Mucosa of descending colon (tissue), 3 donors: Measurements from ENCODE around the gene GRK5. TPM values are rescaled to one million over a fixed set of nuclear protein-coding genes. Genes with fewer than 3 reads are reported as not detected.

Source experiments
- ATAC-seq: fragments of 200-7000 bp; cut with Tn5 transposase; one replicate; pipeline ENCODE4 v1.9.1; 2020; ENCODE audit warnings: mild to moderate bottlenecking, moderate library complexity
- DNase-seq, 3 donors: peaks; one replicate each; pipeline ENCODE4 v3.0.0-alpha.2; 2020
- H3K36me3 ChIP-seq: fragments of 200-600 bp; one replicate; pipeline ENCODE4 v1.8.0; 2021; ENCODE audit warnings: low read depth, mild to moderate bottlenecking
- H3K4me1 ChIP-seq: fragments of 200-600 bp; one replicate; pipeline ENCODE4 v1.8.0; 2021; ENCODE audit warnings: low read depth, mild to moderate bottlenecking
- H3K4me3 ChIP-seq: fragments of 200-600 bp; one replicate; pipeline ENCODE4 v1.8.0; 2021; ENCODE audit warnings: mild to moderate bottlenecking
- H3K9me3 ChIP-seq: fragments of 200-600 bp; one replicate; pipeline ENCODE4 v1.8.0; 2021; ENCODE audit warnings: mild to moderate bottlenecking
- intact Hi-C, 2 donors: fragments of 100-400 bp; cut with DNase I in 1 of 2; cut with micrococcal nuclease in 1 of 2; formaldehyde crosslinking; loops; one replicate each; pipeline versions ENCODE4 v1.11.0 to v1.11.1; 2022; cut with DNase I, micrococcal nuclease
- total RNA-seq, 3 donors: library from RNA; stranded (reverse); fragmentation: NEBNext Ultra II Directional in 2 of 3; extraction: Animal tissue kit (Norgen Biotek cat#: 25700) in 2 of 3; gene quantifications; one replicate each; pipeline versions ENCODE4 v1.2.1 to v1.2.4, GENCODE V29; 2021 to 2023
- TF ChIP-seq, protein P1 (sequence below): fragments of 200-600 bp; IDR thresholded peaks from one replicate; pipeline ENCODE4 v1.8.0; 2022; ENCODE audit warnings: antibody characterized with exemption, mild to moderate bottlenecking
- donor health status: DM: no; HTN: no; CAD: no; lungs with moderate emphysema.
- donor health status: DM: no; HTN: no; CAD: no.
- donor health status: DM: no; HTN: yes; CAD: no.

Gene GRK5
- total RNA-seq, 3 donors from 2014 or later = 6.6 to 27.1 (median 8.3) TPM

DNA sequence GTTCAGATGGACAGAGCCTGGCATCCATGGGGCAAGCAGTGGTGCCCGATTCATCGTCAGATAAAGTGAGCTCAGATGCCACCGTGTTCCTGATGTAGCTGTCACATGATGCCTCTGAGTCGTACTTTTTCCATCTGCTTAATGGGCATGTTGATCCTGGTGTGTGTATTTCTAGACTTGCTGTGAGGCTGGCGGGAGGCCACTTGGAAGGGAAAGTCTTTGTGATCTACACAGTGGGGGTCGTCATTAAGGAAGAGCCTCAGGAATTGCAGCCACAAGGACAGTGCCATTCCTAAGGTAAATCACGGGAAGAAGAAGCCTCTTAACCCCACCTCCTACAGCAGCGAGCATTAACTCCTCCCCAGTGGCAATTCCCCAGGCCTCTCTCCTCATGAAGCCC lies 272.2 kb downstream of the GRK5 start:
- intact Hi-C loops = no loop called here
- H3K4me1 ChIP-seq = no peaks in the 10 kb centered on the region
- ATAC-seq = no peak
- TF ChIP-seq, protein P1, sequence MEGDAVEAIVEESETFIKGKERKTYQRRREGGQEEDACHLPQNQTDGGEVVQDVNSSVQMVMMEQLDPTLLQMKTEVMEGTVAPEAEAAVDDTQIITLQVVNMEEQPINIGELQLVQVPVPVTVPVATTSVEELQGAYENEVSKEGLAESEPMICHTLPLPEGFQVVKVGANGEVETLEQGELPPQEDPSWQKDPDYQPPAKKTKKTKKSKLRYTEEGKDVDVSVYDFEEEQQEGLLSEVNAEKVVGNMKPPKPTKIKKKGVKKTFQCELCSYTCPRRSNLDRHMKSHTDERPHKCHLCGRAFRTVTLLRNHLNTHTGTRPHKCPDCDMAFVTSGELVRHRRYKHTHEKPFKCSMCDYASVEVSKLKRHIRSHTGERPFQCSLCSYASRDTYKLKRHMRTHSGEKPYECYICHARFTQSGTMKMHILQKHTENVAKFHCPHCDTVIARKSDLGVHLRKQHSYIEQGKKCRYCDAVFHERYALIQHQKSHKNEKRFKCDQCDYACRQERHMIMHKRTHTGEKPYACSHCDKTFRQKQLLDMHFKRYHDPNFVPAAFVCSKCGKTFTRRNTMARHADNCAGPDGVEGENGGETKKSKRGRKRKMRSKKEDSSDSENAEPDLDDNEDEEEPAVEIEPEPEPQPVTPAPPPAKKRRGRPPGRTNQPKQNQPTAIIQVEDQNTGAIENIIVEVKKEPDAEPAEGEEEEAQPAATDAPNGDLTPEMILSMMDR = no peak
- no peak overlapping the region for H3K4me3 ChIP-seq
- no peak for DNase-seq
- no peaks in the 10 kb centered on the region for H3K36me3 ChIP-seq
- no peaks in the 10 kb centered on the region for H3K9me3 ChIP-seq

DNA sequence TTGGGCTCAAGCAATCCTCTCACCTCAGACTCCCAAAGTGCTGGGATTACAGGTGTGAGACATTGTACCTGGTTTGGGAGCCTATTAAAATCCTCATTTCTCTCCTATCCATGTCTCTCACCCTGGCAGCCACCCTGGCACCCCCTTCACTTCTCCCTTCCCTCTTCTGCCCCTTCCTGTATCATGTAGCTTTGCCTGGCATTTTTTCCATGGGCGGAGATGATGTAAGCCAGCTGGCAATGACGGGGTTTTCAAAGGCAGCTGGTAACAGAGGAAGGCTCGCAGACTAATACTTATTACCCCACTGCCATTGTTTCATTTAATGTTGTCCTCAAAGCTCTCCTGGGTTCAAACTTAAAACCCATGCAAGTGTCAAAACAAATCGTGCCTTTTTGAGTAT lies 273.3 kb downstream of the GRK5 start:
- no peak for DNase-seq
- intact Hi-C loops = no loop called here
- H3K9me3 ChIP-seq = no peaks in the 10 kb centered on the region
- H3K36me3 ChIP-seq = no peaks in the 10 kb centered on the region
- TF ChIP-seq, protein P1 = no peak
- no peaks in the 10 kb centered on the region for H3K4me1 ChIP-seq
- ATAC-seq = no peak
- H3K4me3 ChIP-seq = no peak overlapping the region

DNA sequence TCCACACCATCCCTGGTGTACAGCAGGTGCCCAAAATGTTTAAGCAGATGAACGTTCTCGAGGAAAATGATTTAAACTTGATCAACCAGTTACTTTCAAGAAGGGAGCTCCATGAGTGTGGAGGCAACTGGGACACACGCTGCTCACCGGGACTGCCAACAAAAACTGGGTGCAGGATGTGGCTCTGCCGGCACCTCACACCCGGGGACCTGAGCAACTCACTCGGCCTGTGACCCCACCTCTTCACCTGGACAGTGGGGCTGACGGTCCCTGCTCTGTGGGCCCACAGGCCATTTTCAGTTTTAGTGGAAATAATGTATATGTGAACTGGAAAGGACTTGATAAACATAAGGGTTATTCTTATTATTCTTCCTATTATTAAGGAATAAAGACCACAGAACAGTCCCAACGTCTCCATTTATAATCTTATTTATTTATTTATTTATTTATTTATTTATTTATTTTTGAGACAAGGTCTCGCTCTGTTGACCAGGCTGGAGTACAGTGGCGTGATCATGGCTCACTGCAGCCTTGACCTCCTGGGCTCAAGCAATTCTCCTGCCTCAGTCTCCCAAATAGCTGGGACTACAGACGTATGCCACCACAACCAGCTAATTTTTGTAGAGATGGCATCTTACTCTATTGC lies 274.5 kb downstream of the GRK5 start:
- TF ChIP-seq, protein P1 = no peak
- intact Hi-C loops = no loop called here
- H3K9me3 ChIP-seq = no peaks in the 10 kb centered on the region
- DNase-seq (no peak), ATAC-seq (no peak)
- no peak overlapping the region for H3K4me3 ChIP-seq
- H3K4me1 ChIP-seq = no peaks in the 10 kb centered on the region
- H3K36me3 ChIP-seq = no peaks in the 10 kb centered on the region

DNA sequence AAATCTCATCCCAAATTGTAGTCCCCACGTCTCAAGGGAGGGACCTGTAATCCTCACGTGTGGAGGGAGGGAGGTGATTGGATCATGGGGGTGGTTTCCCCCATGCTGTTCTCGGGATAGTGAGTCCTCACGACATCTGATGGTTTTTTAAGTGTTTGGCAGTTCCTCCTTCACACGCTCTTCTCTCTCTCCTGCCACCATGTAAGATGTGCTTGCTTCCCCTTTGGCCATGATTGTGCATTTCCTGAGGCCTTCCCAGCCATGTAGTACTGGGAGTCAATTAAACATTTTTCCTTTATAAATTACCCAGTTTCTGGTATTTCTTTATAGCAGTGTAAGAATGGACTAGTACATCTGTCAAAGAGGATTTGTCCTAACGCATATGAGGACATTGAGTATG lies 275.6 kb downstream of the GRK5 start:
- no peak for DNase-seq
- no peak for ATAC-seq
- H3K36me3 ChIP-seq = no peaks in the 10 kb centered on the region
- no peaks in the 10 kb centered on the region for H3K4me1 ChIP-seq
- no peaks in the 10 kb centered on the region for H3K9me3 ChIP-seq
- intact Hi-C loops = no loop called here
- no peak overlapping the region for H3K4me3 ChIP-seq
- TF ChIP-seq, protein P1 = no peak

DNA sequence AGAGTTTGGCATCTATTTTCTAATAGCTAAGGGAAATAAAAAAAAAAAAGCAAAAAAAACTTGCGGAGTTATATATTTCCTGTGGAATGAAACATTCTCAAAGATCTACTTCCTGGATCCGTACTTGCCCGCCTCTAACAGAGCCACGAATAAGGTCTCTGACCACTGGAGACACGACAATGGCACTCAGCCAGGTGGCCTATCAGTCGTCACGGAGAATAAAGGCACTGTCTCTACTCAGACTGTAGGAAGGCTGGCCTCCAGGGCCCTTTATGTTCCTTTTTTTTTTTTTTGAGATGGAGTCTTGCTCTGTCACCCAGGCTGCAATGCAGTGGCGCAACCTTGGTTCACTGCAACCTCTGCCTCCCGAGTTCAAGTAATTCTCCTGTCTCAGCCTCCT lies 276.5 kb downstream of the GRK5 start:
- intact Hi-C loops = no loop called here
- Histone ChIP-seq H3K4me3 (no peak overlapping the region), H3K36me3 (no peaks in the 10 kb centered on the region), H3K9me3 (no peaks in the 10 kb centered on the region), H3K4me1 (peaks cover under 1% of the 10 kb centered on the region)
- DNase-seq (no peak), ATAC-seq (no peak)
- TF ChIP-seq, protein P1 = no peak

DNA sequence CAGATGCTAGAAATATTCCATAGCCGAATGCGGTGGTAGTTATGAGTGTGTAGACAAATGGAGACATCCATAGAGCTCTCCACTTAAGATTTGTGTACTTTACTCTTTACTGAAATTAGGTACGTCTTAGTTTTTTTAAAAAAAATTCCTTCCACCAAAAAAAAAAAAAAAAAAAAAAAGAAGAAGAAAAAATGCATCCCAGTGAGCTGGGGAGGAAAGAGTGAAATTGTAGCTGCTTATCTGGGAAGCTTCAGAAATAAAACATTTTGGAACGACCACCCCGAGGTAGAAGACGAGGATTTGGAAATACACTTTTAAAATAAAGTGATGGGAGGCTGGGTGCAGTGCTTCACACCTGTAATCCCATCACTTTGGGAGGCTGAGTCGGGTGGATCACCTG lies 281.3 kb downstream of the GRK5 start:
- Histone ChIP-seq H3K36me3 (no peaks in the 10 kb centered on the region), H3K4me1 (peaks cover 10% of the 10 kb centered on the region), H3K9me3 (no peaks in the 10 kb centered on the region), H3K4me3 (no peak overlapping the region)
- DNase-seq (no peak), ATAC-seq (no peak)
- intact Hi-C loops = no loop called here
- TF ChIP-seq, protein P1 = no peak
